ENCODE measurements around the gene VAMP1. TPM values are rescaled to one million over a fixed set of nuclear protein-coding genes. Genes with fewer than 3 reads are reported as not detected.

Gene VAMP1
- total and polyA plus RNA-seq, 2 of the 13 experiments (the other 11 are each of a cell fraction or from before 2014, with no cell fraction given), result 2.5 to 7.4 TPM

GRCh38 chr12:6452245-6452943 lies 18.1 kb downstream of the VAMP1 start (continued):
- TF ChIP-seq SNRNP70 (IDR thresholded peaks at IDR 0.05; ENCODE audit: low read depth, low read length) (no peak), GATAD2A (CRISPR knock-in tag; IDR thresholded peaks at IDR 0.05) (no peak), SALL1 (CRISPR knock-in tag; IDR thresholded peaks at IDR 0.05) (0 out of 2 replicates have a peak, but pooled peaks have one; percentile 13), ZNF788 (CRISPR knock-in tag; IDR thresholded peaks at IDR 0.05; ENCODE audit: borderline replicate concordance) (0 out of 2 replicates have a peak, but pooled peaks have one; percentile 10), ZNF101 (CRISPR knock-in tag; IDR thresholded peaks at IDR 0.05; ENCODE audit: borderline replicate concordance, low read depth) (no peak), ZNF776 (CRISPR knock-in tag; IDR thresholded peaks at IDR 0.05) (no peak), TCF12 (IDR thresholded peaks at IDR 0.05) (no peak), TCF12 (CRISPR knock-in tag; IDR thresholded peaks at IDR 0.05) (no peak; the same call in 1 of the 2 replicates), MEIS2 (CRISPR knock-in tag; IDR thresholded peaks at IDR 0.05) (no peak), ZSCAN31 (CRISPR knock-in tag; IDR thresholded peaks at IDR 0.05; ENCODE audit: low read depth) (no peak), HHEX (CRISPR knock-in tag; IDR thresholded peaks at IDR 0.05) (no peak), ZNF143 (CRISPR knock-in tag; IDR thresholded peaks at IDR 0.05) (no peak), ZNF292 (CRISPR knock-in tag; IDR thresholded peaks at IDR 0.05; ENCODE audit: borderline replicate concordance, low read depth) (no peak), ZBTB39 (CRISPR knock-in tag; IDR thresholded peaks at IDR 0.05) (no peak), JUN (CRISPR knock-in tag; IDR thresholded peaks at IDR 0.05) (no peak)
- TF ChIP-seq, protein P1, sequence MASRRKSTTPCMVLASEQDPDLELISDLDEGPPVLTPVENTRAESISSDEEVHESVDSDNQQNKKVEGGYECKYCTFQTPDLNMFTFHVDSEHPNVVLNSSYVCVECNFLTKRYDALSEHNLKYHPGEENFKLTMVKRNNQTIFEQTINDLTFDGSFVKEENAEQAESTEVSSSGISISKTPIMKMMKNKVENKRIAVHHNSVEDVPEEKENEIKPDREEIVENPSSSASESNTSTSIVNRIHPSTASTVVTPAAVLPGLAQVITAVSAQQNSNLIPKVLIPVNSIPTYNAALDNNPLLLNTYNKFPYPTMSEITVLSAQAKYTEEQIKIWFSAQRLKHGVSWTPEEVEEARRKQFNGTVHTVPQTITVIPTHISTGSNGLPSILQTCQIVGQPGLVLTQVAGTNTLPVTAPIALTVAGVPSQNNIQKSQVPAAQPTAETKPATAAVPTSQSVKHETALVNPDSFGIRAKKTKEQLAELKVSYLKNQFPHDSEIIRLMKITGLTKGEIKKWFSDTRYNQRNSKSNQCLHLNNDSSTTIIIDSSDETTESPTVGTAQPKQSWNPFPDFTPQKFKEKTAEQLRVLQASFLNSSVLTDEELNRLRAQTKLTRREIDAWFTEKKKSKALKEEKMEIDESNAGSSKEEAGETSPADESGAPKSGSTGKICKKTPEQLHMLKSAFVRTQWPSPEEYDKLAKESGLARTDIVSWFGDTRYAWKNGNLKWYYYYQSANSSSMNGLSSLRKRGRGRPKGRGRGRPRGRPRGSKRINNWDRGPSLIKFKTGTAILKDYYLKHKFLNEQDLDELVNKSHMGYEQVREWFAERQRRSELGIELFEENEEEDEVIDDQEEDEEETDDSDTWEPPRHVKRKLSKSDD (CRISPR knock-in tag; IDR thresholded peaks at IDR 0.05; ENCODE audit: low read depth), result 0 out of 2 replicates have a peak, but pooled peaks have one; percentile 25
- TF ChIP-seq, protein P2, sequence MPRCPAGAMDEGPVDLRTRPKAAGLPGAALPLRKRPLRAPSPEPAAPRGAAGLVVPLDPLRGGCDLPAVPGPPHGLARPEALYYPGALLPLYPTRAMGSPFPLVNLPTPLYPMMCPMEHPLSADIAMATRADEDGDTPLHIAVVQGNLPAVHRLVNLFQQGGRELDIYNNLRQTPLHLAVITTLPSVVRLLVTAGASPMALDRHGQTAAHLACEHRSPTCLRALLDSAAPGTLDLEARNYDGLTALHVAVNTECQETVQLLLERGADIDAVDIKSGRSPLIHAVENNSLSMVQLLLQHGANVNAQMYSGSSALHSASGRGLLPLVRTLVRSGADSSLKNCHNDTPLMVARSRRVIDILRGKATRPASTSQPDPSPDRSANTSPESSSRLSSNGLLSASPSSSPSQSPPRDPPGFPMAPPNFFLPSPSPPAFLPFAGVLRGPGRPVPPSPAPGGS (CRISPR knock-in tag; IDR thresholded peaks at IDR 0.05), result 0 out of 2 replicates have a peak, but pooled peaks have one; percentile 24
- TF ChIP-seq, protein P3, sequence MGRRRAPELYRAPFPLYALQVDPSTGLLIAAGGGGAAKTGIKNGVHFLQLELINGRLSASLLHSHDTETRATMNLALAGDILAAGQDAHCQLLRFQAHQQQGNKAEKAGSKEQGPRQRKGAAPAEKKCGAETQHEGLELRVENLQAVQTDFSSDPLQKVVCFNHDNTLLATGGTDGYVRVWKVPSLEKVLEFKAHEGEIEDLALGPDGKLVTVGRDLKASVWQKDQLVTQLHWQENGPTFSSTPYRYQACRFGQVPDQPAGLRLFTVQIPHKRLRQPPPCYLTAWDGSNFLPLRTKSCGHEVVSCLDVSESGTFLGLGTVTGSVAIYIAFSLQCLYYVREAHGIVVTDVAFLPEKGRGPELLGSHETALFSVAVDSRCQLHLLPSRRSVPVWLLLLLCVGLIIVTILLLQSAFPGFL (CRISPR knock-in tag; IDR thresholded peaks at IDR 0.05), result no peak
- TF ChIP-seq, protein P4, sequence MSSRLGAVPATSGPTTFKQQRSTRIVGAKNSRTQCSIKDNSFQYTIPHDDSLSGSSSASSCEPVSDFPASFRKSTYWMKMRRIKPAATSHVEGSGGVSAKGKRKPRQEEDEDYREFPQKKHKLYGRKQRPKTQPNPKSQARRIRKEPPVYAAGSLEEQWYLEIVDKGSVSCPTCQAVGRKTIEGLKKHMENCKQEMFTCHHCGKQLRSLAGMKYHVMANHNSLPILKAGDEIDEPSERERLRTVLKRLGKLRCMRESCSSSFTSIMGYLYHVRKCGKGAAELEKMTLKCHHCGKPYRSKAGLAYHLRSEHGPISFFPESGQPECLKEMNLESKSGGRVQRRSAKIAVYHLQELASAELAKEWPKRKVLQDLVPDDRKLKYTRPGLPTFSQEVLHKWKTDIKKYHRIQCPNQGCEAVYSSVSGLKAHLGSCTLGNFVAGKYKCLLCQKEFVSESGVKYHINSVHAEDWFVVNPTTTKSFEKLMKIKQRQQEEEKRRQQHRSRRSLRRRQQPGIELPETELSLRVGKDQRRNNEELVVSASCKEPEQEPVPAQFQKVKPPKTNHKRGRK (CRISPR knock-in tag; IDR thresholded peaks at IDR 0.05), result no peak
